Activated CD8-positive, alpha-beta T cell treated with anti-CD3 and anti-CD28 coated beads for 36 hours (primary cell): ENCODE data around the gene ARPC3. TPM values are rescaled to one million over a fixed set of nuclear protein-coding genes. Genes with fewer than 3 reads are reported as not detected.
"Not testable (repeated sequence)": the region's sequence is repeated elsewhere in the genome, so short reads cannot be mapped to it uniquely, and the experiment has no call there.

Source experiments
- ATAC-seq: fragments of 200-7000 bp; cut with Tn5 transposase; one replicate; pipeline ENCODE4 v1.10.0; 2021; ENCODE audit warnings: mild to moderate bottlenecking, moderate library complexity
- CTCF ChIA-PET: fragments of 350-600 bp; sonication (Branson Sonifier 250); formaldehyde crosslinking; loops from one replicate; lab custom pipeline; 2021; ENCODE audit warnings: antibody characterized with exemption; lab: Charles Lee
- POLR2A ChIA-PET: fragments of 350-600 bp; sonication (Branson Sonifier 250); formaldehyde crosslinking; loops from one replicate; lab custom pipeline; 2021; ENCODE audit warnings: antibody characterized with exemption; lab: Charles Lee
- DNase-seq: peaks from one replicate; pipeline ENCODE4 v3.0.0-alpha.2; 2020
- H3K27ac Mint-ChIP-seq: one replicate; pipeline ENCODE4 v1.8.0; 2021; ENCODE audit warnings: mild to moderate bottlenecking, mixed read lengths
- H3K27me3 Mint-ChIP-seq: one replicate; pipeline ENCODE4 v1.8.0; 2021; ENCODE audit warnings: mixed read lengths
- H3K36me3 Mint-ChIP-seq: one replicate; pipeline ENCODE4 v1.8.0; 2021; ENCODE audit warnings: low read depth, mixed read lengths
- H3K4me1 Mint-ChIP-seq: one replicate; pipeline ENCODE4 v1.8.0; 2021; ENCODE audit warnings: low read depth, mixed read lengths
- H3K4me3 Mint-ChIP-seq: one replicate; pipeline ENCODE4 v1.8.0; 2021; ENCODE audit warnings: mild to moderate bottlenecking, moderate library complexity, mixed read lengths
- H3K9me3 Mint-ChIP-seq: one replicate; pipeline ENCODE4 v1.8.0; 2021; ENCODE audit warnings: mixed read lengths
- CTCF ChIP-seq: fragments of 200-600 bp; IDR thresholded peaks from one replicate; pipeline ENCODE4 v1.8.0; 2022; ENCODE audit warnings: antibody characterized with exemption, mild to moderate bottlenecking
- intact Hi-C: fragments of 100-400 bp; cut with micrococcal nuclease; formaldehyde crosslinking; loops from one replicate; pipeline ENCODE4 v1.10.0; 2022
- total RNA-seq, 2 experiments: library from RNA; stranded (reverse); gene quantifications; one replicate each; pipeline ENCODE4 v1.2.3, GENCODE V29; 2021

ARPC3 gene
- total RNA-seq, 2 experiments from 2014 or later = 229 to 240 TPM

GRCh38 chr12:110431957-110432587 is 18.1 kb downstream of the ARPC3 start:
- H3K27me3 Mint-ChIP-seq = no peaks in the 10 kb centered on the region
- CTCF ChIA-PET = interaction anchor here (0.6 to 4.9 kb wide), 62 partner anchors 8 to 658 kb away, joined by 3 to 71 read pairs (median 4); partner anchors contain the start of genes ANAPC7, ARPC3, ATP2A2 and FAM216A
- no peak overlapping the region for H3K27ac Mint-ChIP-seq
- intact Hi-C loops = loop anchor here (1.0 to 2.0 kb wide), 2 partner anchors 77 to 332 kb away; no protein-coding TSS in a partner anchor
- peak; percentile 39 for DNase-seq
- no peaks in the 10 kb centered on the region for H3K9me3 Mint-ChIP-seq
- peaks cover 5% of the 10 kb centered on the region for H3K4me1 Mint-ChIP-seq
- H3K4me3 Mint-ChIP-seq = no peak overlapping the region
- ATAC-seq = peak; percentile 40
- H3K36me3 Mint-ChIP-seq = peaks cover 18% of the 10 kb centered on the region
- TF ChIP-seq CTCF = no peak
- POLR2A ChIA-PET = interaction anchor here (0.6 to 2.0 kb wide), 14 partner anchors 8 to 351 kb away, joined by 3 to 15 read pairs (median 4); partner anchors contain the start of genes ARPC3, ATP2A2 and FAM216A

- H3K27me3 Mint-ChIP-seq, H3K4me1 Mint-ChIP-seq, POLR2A ChIA-PET, H3K27ac Mint-ChIP-seq, DNase-seq, H3K4me3 Mint-ChIP-seq, ATAC-seq, H3K9me3 Mint-ChIP-seq, H3K36me3 Mint-ChIP-seq: not testable (repeated sequence)
- CTCF ChIA-PET = interaction anchor here (2.6 kb wide), 1 partner anchor 8 kb away, joined by 33 read pairs; no protein-coding TSS in a partner anchor
- intact Hi-C loops = loop anchor here (2.0 kb wide), 1 partner anchor 75 kb away; no protein-coding TSS in a partner anchor
Measured at GRCh38 chr12:110429676-110430075, 20.5 kb downstream of the ARPC3 start.

GRCh38 chr12:110426406-110426805 is 23.7 kb downstream of the ARPC3 start:
- ATAC-seq (no peak), DNase-seq (no peak)
- no peaks in the 10 kb centered on the region for H3K9me3 Mint-ChIP-seq
- CTCF ChIA-PET = interaction anchor here (1.5 kb wide), 1 partner anchor 23 kb away, joined by 6 read pairs; the partner anchor contains the start of gene ARPC3
- H3K36me3 Mint-ChIP-seq = no peaks in the 10 kb centered on the region
- H3K27me3 Mint-ChIP-seq = no peaks in the 10 kb centered on the region
- H3K27ac Mint-ChIP-seq = no peak overlapping the region
- intact Hi-C loops = no loop called here
- H3K4me1 Mint-ChIP-seq = no peaks in the 10 kb centered on the region
- POLR2A ChIA-PET = no interaction called here
- H3K4me3 Mint-ChIP-seq = no peak overlapping the region
- no peak for TF ChIP-seq CTCF

- TF ChIP-seq CTCF = no peak
- Mint-ChIP-seq H3K27ac (no peak overlapping the region), H3K36me3 (no peaks in the 10 kb centered on the region), H3K9me3 (no peaks in the 10 kb centered on the region), H3K4me1 (no peaks in the 10 kb centered on the region), H3K4me3 (no peak overlapping the region), H3K27me3 (no peaks in the 10 kb centered on the region)
- ATAC-seq (no peak), DNase-seq (no peak)
- POLR2A ChIA-PET = interaction anchor here (0.7 kb wide), 1 partner anchor 254 kb away, joined by 6 read pairs; no protein-coding TSS in a partner anchor
- intact Hi-C loops = no loop called here
- CTCF ChIA-PET = no interaction called here
Measured at GRCh38 chr12:110424237-110424636, 25.9 kb downstream of the ARPC3 start.

- H3K36me3 Mint-ChIP-seq = no peaks in the 10 kb centered on the region
- ChIA-PET POLR2A (no interaction called here), CTCF (interaction anchor here (0.6 to 3.6 kb wide), 2 partner anchors 9 to 1230 kb away, joined by 3 to 33 read pairs; no protein-coding TSS in a partner anchor)
- H3K4me3 Mint-ChIP-seq = no peak overlapping the region
- H3K27ac Mint-ChIP-seq = no peak overlapping the region
- no peaks in the 10 kb centered on the region for H3K27me3 Mint-ChIP-seq
- no peaks in the 10 kb centered on the region for H3K4me1 Mint-ChIP-seq
- ATAC-seq (no peak), DNase-seq (no peak)
- H3K9me3 Mint-ChIP-seq = no peaks in the 10 kb centered on the region
- no peak for TF ChIP-seq CTCF
- intact Hi-C loops = no loop called here
Measured at GRCh38 chr12:110421701-110422100, 28.4 kb downstream of the ARPC3 start.
